Activated CD4-positive, CD25-positive, alpha-beta regulatory T cell treated with anti-CD3 and anti-CD28 coated beads, Interleukin-2, amount 50 U/mL, for 72 hours (primary cell): ENCODE data around the gene RASA4.
A peak's percentile ranks its signal among the peaks of the same experiment; 100 is the strongest.
"Not testable (repeated sequence)": the region's sequence is repeated elsewhere in the genome, so short reads cannot be mapped to it uniquely, and the experiment has no call there.

Source experiments
- DNase-seq: peaks from one replicate; pipeline ENCODE4 v3.0.0; 2021

The RASA4 gene

DNA sequence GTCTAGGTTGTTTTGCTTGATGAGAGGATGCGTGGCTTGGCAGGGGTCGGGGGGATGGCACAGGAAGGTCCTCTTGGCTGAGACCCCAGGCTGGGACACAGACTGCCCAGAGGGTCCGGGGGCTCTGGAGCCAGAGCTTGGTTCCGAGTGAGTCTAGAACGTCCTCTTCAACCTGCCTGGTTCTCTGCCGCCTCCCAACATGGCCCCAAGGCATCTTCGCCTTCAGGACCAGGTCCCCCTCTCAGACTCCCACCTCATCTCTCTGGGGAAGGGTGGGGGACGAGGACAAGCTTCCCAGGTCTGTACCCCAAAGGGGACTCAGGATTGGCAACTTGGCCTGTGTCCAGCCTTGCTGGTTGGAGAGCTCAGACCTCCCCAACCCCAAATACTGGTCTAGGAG lies 74.5 kb downstream of the RASA4 start:
- not testable (repeated sequence) for DNase-seq

DNA sequence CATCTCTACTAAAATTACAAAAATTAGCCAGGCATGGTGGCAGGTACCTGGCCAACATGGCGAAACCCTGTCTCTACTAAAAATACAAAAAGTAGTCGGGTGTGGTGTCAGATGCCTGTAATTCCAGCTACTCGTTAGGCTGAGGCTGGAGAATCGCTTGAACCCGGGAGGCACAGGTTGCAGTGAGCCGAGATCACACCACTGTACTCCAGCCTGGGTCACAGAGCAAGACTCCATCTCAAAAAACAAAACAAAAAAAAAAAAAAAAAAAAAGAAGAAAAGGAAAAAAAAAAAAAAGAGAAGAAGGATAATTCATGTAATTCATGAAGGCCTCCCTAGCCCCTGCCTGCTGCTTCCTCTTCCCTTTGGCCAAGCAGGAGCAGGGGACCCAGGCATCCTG lies 76.0 kb downstream of the RASA4 start:
- not testable (repeated sequence) for DNase-seq

DNA sequence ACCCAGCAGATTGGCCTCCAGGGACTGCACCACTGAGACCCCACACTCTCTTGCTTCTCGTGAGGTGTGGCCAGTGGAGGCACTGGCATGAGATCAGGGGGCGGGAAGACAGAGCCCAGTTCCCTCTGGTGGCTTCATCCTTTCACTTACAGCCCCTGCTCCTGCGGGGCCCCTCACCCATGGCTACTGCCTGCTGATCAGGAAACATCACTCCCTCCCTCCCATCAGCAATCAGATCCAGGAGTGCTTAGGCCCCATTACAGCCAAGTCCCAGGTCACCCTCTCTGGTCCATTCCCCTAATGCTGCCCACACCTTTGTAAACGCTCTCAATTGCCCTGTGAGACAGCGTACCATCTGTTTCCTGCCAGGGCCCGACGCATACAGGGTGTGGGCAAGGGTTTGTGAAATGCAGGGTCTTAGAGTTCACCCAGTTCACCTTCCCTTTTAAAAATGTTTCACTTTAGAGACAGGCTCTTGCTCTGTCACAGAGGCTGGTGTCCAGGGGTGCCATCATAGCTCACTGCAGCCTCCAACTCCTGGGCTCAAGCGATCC lies 81.4 kb downstream of the RASA4 start:
- not testable (repeated sequence) for DNase-seq

DNA sequence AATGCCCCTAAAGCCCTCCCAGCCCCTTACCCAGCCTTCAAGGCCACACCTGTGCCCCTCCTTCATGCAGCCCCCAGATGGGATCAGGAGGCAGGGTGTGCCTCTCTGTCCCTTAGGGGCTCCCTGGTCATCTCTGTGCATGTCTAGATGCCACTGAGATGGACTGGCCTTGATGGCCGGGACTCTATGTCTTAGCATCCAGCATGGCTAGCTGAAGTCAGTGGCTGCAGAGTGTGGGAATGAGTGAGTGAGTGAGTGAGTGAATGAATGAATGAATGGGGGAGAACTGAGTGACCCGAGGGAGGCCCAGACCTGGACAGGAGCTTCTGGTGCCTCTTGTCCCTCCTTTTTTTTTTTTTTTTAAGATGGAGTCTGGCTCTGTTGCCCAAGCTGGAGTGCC lies 84.4 kb downstream of the RASA4 start:
- not testable (repeated sequence) for DNase-seq

DNA sequence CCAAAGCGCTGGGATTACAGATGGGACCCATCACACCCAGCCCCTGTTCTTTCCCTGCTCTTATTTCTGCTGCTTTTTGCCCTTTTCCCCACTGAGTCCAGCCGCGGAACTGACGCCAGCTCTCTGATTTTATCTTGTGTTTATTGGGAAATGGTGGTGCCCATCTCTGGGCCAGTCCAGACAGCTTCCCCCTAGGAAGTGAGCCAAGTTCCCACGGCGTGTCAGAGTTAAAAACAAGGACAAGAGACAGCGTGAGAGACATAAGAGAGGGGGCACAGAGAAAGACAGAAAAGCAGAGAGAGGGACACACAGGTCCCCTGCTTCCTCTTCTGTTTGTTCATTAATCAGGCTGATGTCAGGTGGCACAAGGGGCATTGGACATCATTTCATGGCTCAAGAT lies 85.0 kb downstream of the RASA4 start:
- DNase-seq: not testable (repeated sequence)

DNA sequence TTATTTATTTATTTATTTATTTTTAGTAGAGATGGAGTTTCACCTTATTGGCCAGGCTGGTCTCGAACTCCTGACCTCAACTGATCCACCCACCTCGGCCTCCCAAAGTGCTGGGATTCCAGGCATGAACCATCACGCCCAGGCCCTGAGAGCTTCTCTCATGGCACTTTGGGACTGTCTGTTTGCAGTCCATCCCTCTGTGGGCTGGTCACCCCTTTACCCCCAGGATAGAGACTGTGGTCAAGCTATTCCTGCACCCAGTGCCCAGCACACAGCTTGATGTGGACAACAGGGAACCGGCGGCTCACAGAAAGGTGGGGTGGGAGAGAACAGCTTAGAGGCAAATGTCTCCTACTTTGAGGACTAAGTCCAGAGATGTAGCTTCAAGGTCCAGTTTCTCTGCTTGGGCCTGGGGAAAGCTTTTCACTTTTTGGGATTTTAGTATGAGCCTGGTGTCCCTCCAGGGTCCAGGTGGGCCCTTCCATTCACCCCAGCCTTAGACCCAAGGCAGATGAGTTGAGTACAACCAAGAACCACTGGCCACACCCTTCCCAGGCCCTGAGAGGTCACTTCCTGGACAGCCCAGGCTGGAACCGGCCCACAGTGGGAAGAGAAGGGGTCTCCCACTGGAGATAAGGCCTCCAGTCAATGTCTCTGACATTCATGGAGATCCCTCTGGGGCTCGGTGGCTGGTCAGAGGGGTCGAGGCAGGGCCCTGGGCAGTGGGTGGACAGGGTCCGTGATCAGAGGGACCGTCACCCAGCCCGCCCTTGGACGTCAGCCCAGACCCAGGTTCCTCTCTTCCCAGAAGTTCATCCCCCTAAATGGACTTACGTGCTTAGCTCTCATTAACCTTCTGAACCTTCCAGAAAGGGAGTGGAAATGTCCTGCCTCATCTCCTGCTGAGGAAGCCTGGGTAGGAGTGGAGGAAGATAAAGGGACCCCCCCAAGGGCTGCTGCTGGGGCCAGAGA lies 88.4 kb downstream of the RASA4 start:
- not testable (repeated sequence) for DNase-seq

DNA sequence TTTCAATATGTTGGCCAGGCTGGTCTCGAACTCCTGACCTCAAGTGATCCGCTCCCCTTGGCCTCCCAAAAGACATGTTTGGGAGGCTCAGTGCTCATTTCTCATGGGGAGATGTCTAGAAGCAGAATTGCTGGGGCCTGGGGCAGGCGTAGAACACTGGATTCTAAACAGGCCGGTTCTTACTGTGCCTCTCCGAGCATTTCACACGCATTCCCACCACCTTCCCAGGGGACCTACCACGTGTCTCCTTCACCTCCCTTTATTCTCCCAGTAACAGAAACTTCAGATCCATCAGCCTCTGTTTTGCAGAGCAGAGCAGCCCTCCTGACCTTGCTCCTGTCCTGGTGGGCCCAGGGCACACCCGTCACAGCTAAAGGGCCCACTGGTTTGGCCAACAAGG lies 89.4 kb downstream of the RASA4 start:
- DNase-seq: not testable (repeated sequence)

DNA sequence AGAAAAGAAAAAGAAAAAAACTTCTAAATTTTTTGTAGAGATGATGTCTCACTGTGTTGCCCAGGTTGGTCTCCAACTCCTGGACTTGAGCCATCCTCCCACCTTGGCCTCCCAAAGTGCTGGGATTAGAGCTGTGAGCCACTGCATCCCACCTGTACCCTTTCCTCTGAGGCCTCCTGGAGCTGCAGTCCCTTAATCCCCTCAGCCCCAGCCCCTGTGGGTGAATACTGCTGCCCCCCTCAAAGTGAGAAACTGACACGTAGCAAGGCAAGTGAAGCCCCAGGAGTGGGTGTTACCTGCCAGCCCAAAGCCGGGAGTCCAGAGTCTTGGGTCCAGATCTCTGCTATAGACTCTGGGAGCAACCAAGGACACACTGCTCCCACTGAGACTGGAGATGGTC lies 91.8 kb downstream of the RASA4 start:
- peak; percentile 32 for DNase-seq
